ENCODE results near the gene SLIT3.

GRCh38 chr5:168646335-168646734 is 654.6 kb downstream of the SLIT3 start:
- TF ChIP-seq CTCF (conservative IDR thresholded peaks at IDR 0.05): no peak
- no peak for TF ChIP-seq EZH2 (IDR thresholded peaks at IDR 0.05; ENCODE audit: low read depth)

Data from PC-9 (cell line).